ENCODE measurements around the gene NOP14.

The NOP14 gene

DNA sequence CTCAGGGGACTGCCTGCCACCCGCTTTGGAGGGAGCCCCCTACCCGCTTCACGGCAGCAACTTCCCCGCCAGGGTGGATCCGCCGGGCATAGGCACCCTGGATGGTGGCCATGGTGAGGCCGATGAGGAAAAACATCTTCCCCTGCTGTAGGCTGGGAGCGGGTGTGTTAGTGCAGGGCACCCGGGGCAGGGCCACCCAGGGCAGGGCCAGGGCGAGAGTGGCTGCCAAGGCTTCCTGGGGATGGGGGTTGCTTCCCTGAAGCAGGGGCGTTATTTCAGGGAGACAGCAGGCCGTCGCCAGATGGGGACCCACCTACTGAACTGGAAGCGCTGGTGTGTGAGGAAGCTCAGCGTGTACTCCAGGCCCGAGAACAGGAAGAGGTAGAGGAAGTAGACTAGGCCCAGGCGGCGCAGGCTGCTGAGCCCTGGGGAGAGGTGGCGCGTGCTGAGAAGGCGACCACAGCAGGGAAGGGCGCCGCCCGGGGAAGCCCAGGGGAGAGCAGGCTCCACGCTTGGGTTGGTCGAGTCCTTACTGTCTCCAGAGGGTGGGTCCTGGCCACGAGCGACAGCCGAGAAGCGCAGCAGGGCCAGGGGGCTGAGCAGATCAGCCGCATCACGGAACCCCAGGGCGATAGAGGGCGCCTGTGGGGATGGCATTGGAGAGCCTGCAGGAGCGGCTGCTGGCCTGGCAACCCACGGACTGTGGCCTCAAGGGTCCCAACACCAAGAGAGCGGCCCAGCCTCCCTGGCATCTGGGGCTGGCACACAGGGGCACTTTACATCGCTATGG lies 31.5 kb downstream of the NOP14 start:
- TF ChIP-seq EZH2 (IDR thresholded peaks at IDR 0.05; ENCODE audit: borderline replicate concordance, low read depth, low read length, severe bottlenecking), result no peak
- TF ChIP-seq, protein P1, sequence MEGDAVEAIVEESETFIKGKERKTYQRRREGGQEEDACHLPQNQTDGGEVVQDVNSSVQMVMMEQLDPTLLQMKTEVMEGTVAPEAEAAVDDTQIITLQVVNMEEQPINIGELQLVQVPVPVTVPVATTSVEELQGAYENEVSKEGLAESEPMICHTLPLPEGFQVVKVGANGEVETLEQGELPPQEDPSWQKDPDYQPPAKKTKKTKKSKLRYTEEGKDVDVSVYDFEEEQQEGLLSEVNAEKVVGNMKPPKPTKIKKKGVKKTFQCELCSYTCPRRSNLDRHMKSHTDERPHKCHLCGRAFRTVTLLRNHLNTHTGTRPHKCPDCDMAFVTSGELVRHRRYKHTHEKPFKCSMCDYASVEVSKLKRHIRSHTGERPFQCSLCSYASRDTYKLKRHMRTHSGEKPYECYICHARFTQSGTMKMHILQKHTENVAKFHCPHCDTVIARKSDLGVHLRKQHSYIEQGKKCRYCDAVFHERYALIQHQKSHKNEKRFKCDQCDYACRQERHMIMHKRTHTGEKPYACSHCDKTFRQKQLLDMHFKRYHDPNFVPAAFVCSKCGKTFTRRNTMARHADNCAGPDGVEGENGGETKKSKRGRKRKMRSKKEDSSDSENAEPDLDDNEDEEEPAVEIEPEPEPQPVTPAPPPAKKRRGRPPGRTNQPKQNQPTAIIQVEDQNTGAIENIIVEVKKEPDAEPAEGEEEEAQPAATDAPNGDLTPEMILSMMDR (IDR thresholded peaks at IDR 0.05; ENCODE audit: borderline replicate concordance, extremely low read depth, low read length, poor library complexity, severe bottlenecking), result no peak
- ATAC-seq (ENCODE audit: insufficient read depth, low read depth), result no peak
- peaks cover 13% of the 10 kb centered on the region for H3K79me2 ChIP-seq (ENCODE audit: insufficient read depth, low read length)
- peaks cover 35% of the 10 kb centered on the region for H4K20me1 ChIP-seq (ENCODE audit: insufficient read depth, low read length)
- no peaks in the 10 kb centered on the region for H3K9me3 ChIP-seq (ENCODE audit: insufficient read depth, low read length, severe bottlenecking)
- H3K4me3 ChIP-seq (ENCODE audit: low read depth in 1 of 2, low read length in 2 of 2), result no peak overlapping the region
- no peak overlapping the region for H3K4me2 ChIP-seq (ENCODE audit: insufficient read depth, low read length)
- H3K27ac ChIP-seq (ENCODE audit: low read length), result no peak overlapping the region
- peaks cover 41% of the 10 kb centered on the region for H3K4me1 ChIP-seq (ENCODE audit: insufficient read depth, low read length)
- peaks cover 64% of the 10 kb centered on the region for H3K36me3 ChIP-seq (ENCODE audit: insufficient read depth, low read length)
- H3K9ac ChIP-seq (ENCODE audit: low read depth, low read length), result no peak overlapping the region
- H2AFZ ChIP-seq (ENCODE audit: low read depth, low read length), result no peak overlapping the region
- H3K27me3 ChIP-seq (ENCODE audit: insufficient read depth, low read length, poor library complexity), result no peaks in the 10 kb centered on the region
- DNase-seq, result peak; percentile 50

DNA sequence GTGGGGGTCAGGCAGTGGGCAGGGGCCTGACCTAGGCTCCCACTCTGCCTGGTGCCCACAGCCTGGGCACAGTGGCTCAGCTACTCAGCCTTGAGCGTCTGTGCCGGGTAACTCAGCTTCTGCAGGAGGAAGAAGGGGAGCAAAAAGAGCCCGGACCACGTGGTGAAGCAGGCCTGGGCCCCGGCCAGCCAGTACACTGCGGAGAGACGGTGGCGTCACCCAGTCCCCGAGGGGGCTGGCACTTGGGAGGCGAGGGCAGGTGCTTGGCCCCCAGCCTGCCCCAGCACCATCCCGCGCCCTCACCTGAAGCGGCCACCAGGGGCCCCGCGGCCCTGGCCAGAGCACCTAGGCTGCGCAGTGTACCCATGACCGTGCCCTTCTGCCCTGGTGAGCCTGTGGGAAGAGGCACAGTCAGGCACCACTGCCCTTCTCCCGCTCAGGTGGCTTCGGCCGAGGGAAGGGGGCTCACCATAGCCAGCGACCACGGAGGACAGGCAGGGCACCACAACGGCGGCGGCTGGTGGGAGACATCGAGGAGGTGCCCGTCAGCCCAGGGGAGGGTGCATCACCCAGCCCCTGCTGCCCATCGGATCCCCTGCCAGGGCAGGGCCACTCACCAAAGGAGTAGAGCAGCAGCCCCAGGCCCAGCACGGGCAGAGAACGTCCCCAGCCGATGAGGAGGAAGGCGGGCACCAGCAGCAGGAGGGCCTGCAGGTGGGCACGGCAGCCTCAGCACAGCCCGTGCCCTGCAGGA lies 32.3 kb downstream of the NOP14 start:
- no peak for TF ChIP-seq EZH2 (IDR thresholded peaks at IDR 0.05; ENCODE audit: borderline replicate concordance, low read depth, low read length, severe bottlenecking)
- TF ChIP-seq, protein P1 (IDR thresholded peaks at IDR 0.05; ENCODE audit: borderline replicate concordance, extremely low read depth, low read length, poor library complexity, severe bottlenecking), result peak; percentile 21
- DNase-seq (no peak), ATAC-seq (ENCODE audit: insufficient read depth, low read depth) (no peak)
- Histone ChIP-seq H3K9me3 (ENCODE audit: insufficient read depth, low read length, severe bottlenecking) (no peaks in the 10 kb centered on the region), H3K27me3 (ENCODE audit: insufficient read depth, low read length, poor library complexity) (no peaks in the 10 kb centered on the region), H3K4me2 (ENCODE audit: insufficient read depth, low read length) (no peak overlapping the region), H2AFZ (ENCODE audit: low read depth, low read length) (no peak overlapping the region), H3K9ac (ENCODE audit: low read depth, low read length) (no peak overlapping the region), H4K20me1 (ENCODE audit: insufficient read depth, low read length) (peaks cover 33% of the 10 kb centered on the region), H3K79me2 (ENCODE audit: insufficient read depth, low read length) (peaks cover 10% of the 10 kb centered on the region), H3K4me1 (ENCODE audit: insufficient read depth, low read length) (peaks cover 33% of the 10 kb centered on the region), H3K27ac (ENCODE audit: low read length) (no peak overlapping the region), H3K4me3 (ENCODE audit: low read depth in 1 of 2, low read length in 2 of 2) (no peak overlapping the region), H3K36me3 (ENCODE audit: insufficient read depth, low read length) (peaks cover 66% of the 10 kb centered on the region)

DNA sequence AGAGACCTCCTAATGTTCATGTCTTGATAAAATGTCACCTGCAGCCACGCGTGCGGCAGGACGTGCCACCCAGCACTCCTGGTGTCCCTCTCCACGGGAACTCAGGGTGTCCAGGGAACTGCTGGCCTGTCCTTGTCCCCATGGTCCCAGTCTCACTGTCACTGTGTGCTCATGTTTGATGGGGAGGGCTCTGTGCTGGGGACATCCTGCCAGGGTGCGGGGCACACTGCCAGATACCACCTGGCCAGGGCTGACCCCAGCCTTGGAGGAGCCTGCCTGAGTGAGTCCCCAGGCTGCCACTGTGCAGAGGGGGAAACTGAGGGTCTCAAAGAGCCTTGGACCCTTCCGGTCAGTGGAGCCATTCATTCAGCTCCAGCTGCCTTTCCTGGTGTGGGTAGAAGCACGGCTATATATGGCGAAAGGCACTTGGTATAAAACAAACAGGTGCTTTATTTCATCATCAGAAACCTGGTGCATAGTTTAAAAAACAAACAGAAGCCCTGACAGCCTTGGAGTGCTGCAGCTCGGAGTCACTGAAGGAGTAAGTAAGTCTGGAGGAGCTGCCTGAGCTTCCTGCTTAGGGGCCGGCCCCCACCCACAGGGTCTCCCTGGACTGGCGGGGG lies 33.0 kb downstream of the NOP14 start:
- H3K36me3 ChIP-seq (ENCODE audit: insufficient read depth, low read length), result peaks cover 73% of the 10 kb centered on the region
- H3K4me1 ChIP-seq (ENCODE audit: insufficient read depth, low read length), result peaks cover 26% of the 10 kb centered on the region
- H3K79me2 ChIP-seq (ENCODE audit: insufficient read depth, low read length), result peaks cover 5% of the 10 kb centered on the region
- DNase-seq (no peak), ATAC-seq (ENCODE audit: insufficient read depth, low read depth) (no peak)
- no peak overlapping the region for H3K9ac ChIP-seq (ENCODE audit: low read depth, low read length)
- H2AFZ ChIP-seq (ENCODE audit: low read depth, low read length), result no peak overlapping the region
- no peaks in the 10 kb centered on the region for H3K27me3 ChIP-seq (ENCODE audit: insufficient read depth, low read length, poor library complexity)
- TF ChIP-seq EZH2 (IDR thresholded peaks at IDR 0.05; ENCODE audit: borderline replicate concordance, low read depth, low read length, severe bottlenecking), result no peak
- TF ChIP-seq, protein P1 (IDR thresholded peaks at IDR 0.05; ENCODE audit: borderline replicate concordance, extremely low read depth, low read length, poor library complexity, severe bottlenecking), result no peak
- no peak overlapping the region for H3K27ac ChIP-seq (ENCODE audit: low read length)
- H3K4me3 ChIP-seq (ENCODE audit: low read depth in 1 of 2, low read length in 2 of 2), result no peak overlapping the region
- no peak overlapping the region for H3K4me2 ChIP-seq (ENCODE audit: insufficient read depth, low read length)
- H3K9me3 ChIP-seq (ENCODE audit: insufficient read depth, low read length, severe bottlenecking), result no peaks in the 10 kb centered on the region
- peaks cover 30% of the 10 kb centered on the region for H4K20me1 ChIP-seq (ENCODE audit: insufficient read depth, low read length)
